ENCODE measurements around the gene LRP1. TPM values are rescaled to one million over a fixed set of nuclear protein-coding genes. Genes with fewer than 3 reads are reported as not detected.

The LRP1 gene
- total and polyA plus RNA-seq, 2 of the 4 experiments (the other 2 are of a cell fraction) = 73.1 to 142 TPM

DNA sequence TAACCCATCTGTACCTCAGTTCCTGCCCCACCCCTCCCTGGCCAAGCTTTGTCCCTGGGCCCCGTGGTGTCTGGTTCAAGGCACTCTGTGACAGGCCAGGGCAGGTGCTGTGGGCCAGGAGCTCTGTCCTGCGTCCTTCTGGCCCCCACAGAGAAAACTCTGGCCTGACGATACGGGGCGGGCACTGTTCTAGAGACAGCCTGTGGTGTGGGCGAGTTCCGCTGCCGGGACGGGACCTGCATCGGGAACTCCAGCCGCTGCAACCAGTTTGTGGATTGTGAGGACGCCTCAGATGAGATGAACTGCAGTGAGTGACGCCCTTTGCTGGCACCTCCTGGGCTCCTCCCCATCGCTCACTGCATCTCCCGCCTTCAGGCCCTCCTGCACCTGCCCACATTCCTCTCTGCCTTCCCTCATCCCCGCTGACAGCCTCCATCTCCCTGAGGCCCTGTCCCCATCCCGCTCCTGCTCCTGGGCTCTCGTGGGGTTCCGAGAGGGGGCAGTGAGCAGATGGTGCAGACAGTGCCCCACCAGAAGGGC, 65.5 kb downstream of the LRP1 start:
- no peak overlapping the region for H2BK15ac ChIP-seq (ENCODE audit: low read depth, low read length)
- intact Hi-C loops (cut with micrococcal nuclease) (no loop called here), in situ Hi-C loops (cut with MboI; ENCODE audit: low sequenced_read_pairs) (no loop called here), dilution Hi-C loops (cut with HindIII; ENCODE audit: low sequenced_read_pairs, unreplicated experiment) (no loop called here)
- CTCF ChIA-PET = no interaction called here
- H3K14ac ChIP-seq (replicated peaks; ENCODE audit: low read depth, low read length) = no peak overlapping the region
- H3K18ac ChIP-seq (ENCODE audit: low read depth, low read length) = no peak overlapping the region
- H2BK5ac ChIP-seq (ENCODE audit: low read depth, low read length, poor library complexity, severe bottlenecking) = no peak overlapping the region
- no peak overlapping the region for H4K5ac ChIP-seq (ENCODE audit: low read depth, low read length)
- H2BK120ac ChIP-seq (ENCODE audit: low read depth, low read length) = no peak overlapping the region
- no peak overlapping the region for H2BK20ac ChIP-seq (ENCODE audit: low read depth, low read length)
- H3K23ac ChIP-seq (ENCODE audit: low read depth, low read length) = no peak overlapping the region
- no peak overlapping the region for H3K56ac ChIP-seq (ENCODE audit: extremely low read depth, insufficient read depth, low read length)
- no peak for ATAC-seq (ENCODE audit: low read depth)
- H3K4me1 ChIP-seq (ENCODE audit: control insufficient read depth, insufficient read depth, low read length) = no peaks in the 10 kb centered on the region
- H3K36me3 ChIP-seq (ENCODE audit: control insufficient read depth, insufficient read depth, low read length) = peaks cover 100% of the 10 kb centered on the region
- H3K4me3 ChIP-seq (ENCODE audit: insufficient read depth, low read depth, low read length) = no peak overlapping the region
- H2AK5ac ChIP-seq (ENCODE audit: low read depth, low read length) = no peak overlapping the region
- DNase-seq = no peak
- no peaks in the 10 kb centered on the region for H3K9me3 ChIP-seq (ENCODE audit: control insufficient read depth, insufficient read depth, low read length)
- H2AFZ ChIP-seq (replicated peaks; ENCODE audit: low read length, poor library complexity) = no peak overlapping the region
- no peak overlapping the region for H3K27ac ChIP-seq (ENCODE audit: insufficient read depth, low read length)
- no peak overlapping the region for H3K4ac ChIP-seq (ENCODE audit: low read depth, low read length)
- no peak overlapping the region for H4K8ac ChIP-seq (ENCODE audit: low read depth in 2 of 2, low read length in 2 of 2)
- WGBS, 2 experiments (ENCODE audit: extremely low coverage in 2 of 2, insufficient read length in 1 of 2) = 94% methylated on average over 15 of the region's 19 CpGs; no CpG with 5 or more reads in 1 of the 2 experiments
- no peak overlapping the region for H3K4me2 ChIP-seq (ENCODE audit: low read depth, low read length)
- H4K20me1 ChIP-seq (ENCODE audit: insufficient read depth, low read length) = peaks cover 22% of the 10 kb centered on the region
- POLR2A ChIA-PET (ENCODE audit: unreplicated experiment) = no interaction called here
- peaks cover 7% of the 10 kb centered on the region; the same call in 1 of the 2 replicates for H3K9me1 ChIP-seq (ENCODE audit: insufficient read depth, low read length)
- H3K9ac ChIP-seq (ENCODE audit: low read depth, low read length) = no peak overlapping the region
- no peak overlapping the region for H4K91ac ChIP-seq (ENCODE audit: insufficient read depth, low read depth, low read length)
- TF ChIP-seq FOS (IDR thresholded peaks at IDR 0.05; ENCODE audit: low read depth, low read length) (no peak), RAD21 (IDR thresholded peaks at IDR 0.05; ENCODE audit: low read length) (no peak), MXI1 (IDR thresholded peaks at IDR 0.05; ENCODE audit: borderline replicate concordance, low read depth, low read length) (no peak)
- TF ChIP-seq, protein P1, sequence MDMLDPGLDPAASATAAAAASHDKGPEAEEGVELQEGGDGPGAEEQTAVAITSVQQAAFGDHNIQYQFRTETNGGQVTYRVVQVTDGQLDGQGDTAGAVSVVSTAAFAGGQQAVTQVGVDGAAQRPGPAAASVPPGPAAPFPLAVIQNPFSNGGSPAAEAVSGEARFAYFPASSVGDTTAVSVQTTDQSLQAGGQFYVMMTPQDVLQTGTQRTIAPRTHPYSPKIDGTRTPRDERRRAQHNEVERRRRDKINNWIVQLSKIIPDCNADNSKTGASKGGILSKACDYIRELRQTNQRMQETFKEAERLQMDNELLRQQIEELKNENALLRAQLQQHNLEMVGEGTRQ (IDR thresholded peaks at IDR 0.05; ENCODE audit: low read depth, low read length) = no peak
- no peaks in the 10 kb centered on the region for H3K27me3 ChIP-seq (ENCODE audit: control insufficient read depth, insufficient read depth, low read length)
- H2AK9ac ChIP-seq (replicated peaks; ENCODE audit: low read depth, low read length, poor library complexity) = peak overlapping the region; percentile 1
- peaks cover 12 to 26% of the 10 kb centered on the region in 2 experiments for H3K79me1 ChIP-seq (ENCODE audit: low read depth in 1 of 2, low read length in 2 of 2)
- BruUV-seq (replicated peaks) = no TSS peak

Measured in IMR-90 (cell line).